Measurements from ENCODE around the gene CELA3B.

DNA sequence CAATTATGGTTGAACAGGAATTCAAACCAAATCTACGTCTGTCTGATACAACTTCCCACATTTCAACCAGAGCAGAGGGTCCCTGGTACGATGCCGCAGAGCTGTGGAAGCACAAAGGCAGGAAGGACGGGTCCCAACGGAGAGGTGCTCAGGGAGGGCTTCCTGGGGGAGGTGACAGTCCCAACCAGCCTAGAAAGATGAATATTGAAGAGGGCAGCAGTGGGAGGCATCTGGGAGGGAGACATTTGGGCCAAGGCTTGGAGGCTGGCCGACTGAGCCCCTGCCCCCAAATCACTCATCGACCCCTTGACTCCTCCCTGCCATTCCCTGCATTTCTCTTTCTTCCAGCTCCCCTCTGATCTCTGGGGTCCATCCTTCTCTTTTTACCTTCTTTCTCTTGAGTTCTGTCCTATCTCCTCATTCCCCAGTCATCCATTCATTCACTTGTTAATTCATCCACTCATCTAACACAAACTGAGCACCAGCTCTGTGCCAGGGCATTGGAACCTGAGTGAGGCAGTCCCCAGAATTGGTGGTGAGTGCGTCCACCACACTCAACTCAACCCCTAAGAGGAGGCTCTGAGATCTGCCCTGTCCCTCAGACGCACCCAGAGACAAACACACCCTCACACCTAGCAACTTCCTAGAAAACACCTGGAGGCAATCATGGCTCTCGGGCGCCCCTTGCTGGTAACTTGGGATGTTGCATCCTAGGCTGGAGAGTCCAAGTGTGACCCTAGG is 13.2 kb upstream of the CELA3B start:
- TF ChIP-seq, protein P1, sequence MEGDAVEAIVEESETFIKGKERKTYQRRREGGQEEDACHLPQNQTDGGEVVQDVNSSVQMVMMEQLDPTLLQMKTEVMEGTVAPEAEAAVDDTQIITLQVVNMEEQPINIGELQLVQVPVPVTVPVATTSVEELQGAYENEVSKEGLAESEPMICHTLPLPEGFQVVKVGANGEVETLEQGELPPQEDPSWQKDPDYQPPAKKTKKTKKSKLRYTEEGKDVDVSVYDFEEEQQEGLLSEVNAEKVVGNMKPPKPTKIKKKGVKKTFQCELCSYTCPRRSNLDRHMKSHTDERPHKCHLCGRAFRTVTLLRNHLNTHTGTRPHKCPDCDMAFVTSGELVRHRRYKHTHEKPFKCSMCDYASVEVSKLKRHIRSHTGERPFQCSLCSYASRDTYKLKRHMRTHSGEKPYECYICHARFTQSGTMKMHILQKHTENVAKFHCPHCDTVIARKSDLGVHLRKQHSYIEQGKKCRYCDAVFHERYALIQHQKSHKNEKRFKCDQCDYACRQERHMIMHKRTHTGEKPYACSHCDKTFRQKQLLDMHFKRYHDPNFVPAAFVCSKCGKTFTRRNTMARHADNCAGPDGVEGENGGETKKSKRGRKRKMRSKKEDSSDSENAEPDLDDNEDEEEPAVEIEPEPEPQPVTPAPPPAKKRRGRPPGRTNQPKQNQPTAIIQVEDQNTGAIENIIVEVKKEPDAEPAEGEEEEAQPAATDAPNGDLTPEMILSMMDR (IDR thresholded peaks at IDR 0.05; ENCODE audit: poor library complexity) = peak; percentile 90
- no peak for TF ChIP-seq EZH2phosphoT487 (IDR thresholded peaks at IDR 0.05; ENCODE audit: low read depth, severe bottlenecking, unreplicated experiment)

Data from hepatocyte (in vitro differentiated cells).